K562 (cell line): Measurements from ENCODE around the gene OR5L1. TPM values are rescaled to one million over a fixed set of nuclear protein-coding genes. Genes with fewer than 3 reads are reported as not detected.

Experiments
- ATAC-seq: fragments of 200-7000 bp; cut with Tn5 transposase; 3 replicates; pipeline ENCODE4 v1.9.1; 2020; ENCODE audit warnings: moderate library complexity
- BruUV-seq: library from RNA; stranded (reverse); fragments of 400-500 nt; replicated peaks from 2 replicates; lab custom pipeline; 2021; lab: Mats Ljungman, UMichigan
- CTCF ChIA-PET: fragments of 300-600 bp; formaldehyde crosslinking; extraction: SDS; loops from one replicate; lab custom pipeline; 2021; ENCODE audit warnings: low intra/inter-chr PET ratio; lab: Yijun Ruan, JAX
- POLR2A ChIA-PET: fragments of 300-600, 350-650 bp; sonication (Branson Sonifier 250); formaldehyde crosslinking; extraction: SDS; loops from one replicate; lab custom pipeline; 2021; ENCODE audit warnings: antibody characterized with exemption, inconsistent platforms; lab: Yijun Ruan, JAX
- DNase-seq, 4 experiments: peaks; one replicate each; pipeline versions ENCODE4 v3.0.0 to v3.0.0-alpha.2; 2011 to 2018; ENCODE audit warnings: low spot score in 3 of 4, mixed read lengths in 3 of 4; ENCODE audit errors: extremely low read depth in 1 of 4
- FAIRE-seq: peaks from 2 replicates; lab custom pipeline; 2011; peaks lifted over from hg19 to GRCh38; lab: Jason Lieb, UNC
- H2AFZ ChIP-seq: 2 replicates; pipeline ENCODE4 v1.6.0; 2011; ENCODE audit warnings: low read depth, low read length, control low read depth, inconsistent platforms
- H3K27ac ChIP-seq: fragments of 200-600 bp; 3 replicates; pipeline ENCODE4 v1.8.0; 2011; ENCODE audit warnings: low read depth, mild to moderate bottlenecking, control low read depth, inconsistent platforms, low read length, moderate library complexity, mixed read lengths; ENCODE audit errors: extremely low read depth
- H3K27me3 ChIP-seq, 2 experiments: fragments of 300-600 bp in 1 of 2; 2 replicates in 1 of 2; 3 replicates in 1 of 2; pipeline versions ENCODE4 v1.6.0 to v1.8.0; 2011; ENCODE audit warnings: inconsistent platforms in 2 of 2, low read length in 2 of 2, mild to moderate bottlenecking in 1 of 2, mixed read lengths in 1 of 2, moderate library complexity in 1 of 2; ENCODE audit not compliant: control insufficient read depth in 2 of 2, insufficient read depth in 2 of 2
- H3K36me3 ChIP-seq: fragments of 300-600 bp; 3 replicates; pipeline ENCODE4 v1.8.0; 2011; ENCODE audit warnings: mild to moderate bottlenecking, low read length, inconsistent platforms; ENCODE audit not compliant: control insufficient read depth, insufficient read depth
- H3K4me1 ChIP-seq, 2 experiments: fragments of 200-600 bp in 1 of 2; replicated peaks in 1 of 2; 2 replicates in 1 of 2; 3 replicates in 1 of 2; pipeline versions ENCODE4 v1.5.1 to v1.8.0; 2011; ENCODE audit warnings: inconsistent platforms in 2 of 2, low read length in 2 of 2, mild to moderate bottlenecking in 1 of 2, mixed read lengths in 1 of 2, moderate library complexity in 1 of 2; ENCODE audit not compliant: control insufficient read depth in 2 of 2, insufficient read depth in 2 of 2
- H3K4me2 ChIP-seq: 2 replicates; pipeline ENCODE4 v1.6.1; 2011; ENCODE audit warnings: low read length, control low read depth, inconsistent platforms, mixed read lengths; ENCODE audit not compliant: insufficient read depth
- H3K4me3 ChIP-seq: fragments of 200-600 bp; sonication (generic), shearing (Covaris generic); 2 replicates; pipeline ENCODE4 v1.5.1; 2016; ENCODE audit warnings: control low read depth, inconsistent platforms
- H3K79me2 ChIP-seq: fragments of 200-600 bp; 3 replicates; pipeline ENCODE4 v1.8.0; 2011; ENCODE audit warnings: low read length, inconsistent platforms; ENCODE audit not compliant: control insufficient read depth, insufficient read depth
- H3K9ac ChIP-seq, 2 experiments: 2 replicates each; pipeline versions ENCODE4 v1.6.0 to v1.6.1; 2011; ENCODE audit warnings: low read depth in 2 of 2, low read length in 2 of 2, control low read depth in 1 of 2, inconsistent platforms in 1 of 2, mild to moderate bottlenecking in 1 of 2, mixed read lengths in 1 of 2; ENCODE audit not compliant: insufficient read depth in 1 of 2
- H3K9me1 ChIP-seq: one replicate; pipeline ENCODE4 v1.6.0; 2011; ENCODE audit warnings: inconsistent platforms, mild to moderate bottlenecking, low read length, moderate library complexity; ENCODE audit not compliant: control insufficient read depth, insufficient read depth
- H3K9me3 ChIP-seq: replicated peaks from 2 replicates; pipeline ENCODE4 v1.5.1; 2011; ENCODE audit warnings: low read depth, low read length, inconsistent platforms; ENCODE audit not compliant: control insufficient read depth, insufficient read depth
- H4K20me1 ChIP-seq: replicated peaks from 2 replicates; pipeline ENCODE4 v1.6.1; 2011; ENCODE audit warnings: low read length, inconsistent platforms, mixed read lengths; ENCODE audit not compliant: control insufficient read depth, insufficient read depth
- ARNT ChIP-seq, 2 experiments: fragments of 450-650 bp; IDR thresholded peaks; 2 replicates each; pipeline ENCODE4 v1.6.1; 2016; ENCODE audit warnings: mild to moderate bottlenecking in 1 of 2
- DDX20 ChIP-seq: fragments of 450-650 bp; IDR thresholded peaks from 2 replicates; pipeline ENCODE4 v1.6.1; 2016; ENCODE audit warnings: missing genetic modification characterization, low read depth, mild to moderate bottlenecking, missing compliant biosample characterization, moderate library complexity
- DMBX1 ChIP-seq: fragments of 250-450 bp; sonication (Bioruptor Pico); IDR thresholded peaks from 2 replicates; pipeline ENCODE4 v1.8.0; 2022; ENCODE audit warnings: inconsistent platforms, mild to moderate bottlenecking, moderate library complexity, borderline replicate concordance
- EP400 ChIP-seq: fragments of 450-650 bp; IDR thresholded peaks from 2 replicates; pipeline ENCODE4 v1.6.1; 2017; ENCODE audit warnings: antibody characterized with exemption, mild to moderate bottlenecking, moderate library complexity
- FOXJ3 ChIP-seq: sonication (generic); formaldehyde crosslinking; IDR thresholded peaks from 2 replicates; pipeline ENCODE4 v1.4.0; 2020; ENCODE audit warnings: mild to moderate bottlenecking, missing genetic modification reagents
- KLF1 ChIP-seq: fragments of 450-650 bp; IDR thresholded peaks from 2 replicates; pipeline ENCODE4 v1.6.1; 2016; ENCODE audit warnings: missing genetic modification characterization, missing compliant biosample characterization
- MEIS2 ChIP-seq: fragments of 450-650 bp; IDR thresholded peaks from 2 replicates; pipeline ENCODE4 v1.6.1; 2014; ENCODE audit warnings: mild to moderate bottlenecking; ENCODE audit not compliant: partially characterized antibody
- NCOA6 ChIP-seq: fragments of 450-650 bp; IDR thresholded peaks from 2 replicates; pipeline ENCODE4 v1.6.1; 2017; ENCODE audit warnings: mild to moderate bottlenecking
- RFX7 ChIP-seq: fragments of 250-450 bp; sonication (Bioruptor Pico); IDR thresholded peaks from 2 replicates; pipeline ENCODE4 v1.5.1; 2021; ENCODE audit warnings: mild to moderate bottlenecking
- RHOXF2B ChIP-seq: fragments of 250-450 bp; sonication (Bioruptor Pico); conservative IDR thresholded peaks from 2 replicates; pipeline ENCODE4 v1.5.1; 2021
- SIN3A ChIP-seq, 2 experiments: fragments of 150-350 bp in 1 of 2; IDR thresholded peaks; 2 replicates each; pipeline ENCODE4 v1.6.1; 2011 to 2016; ENCODE audit warnings: borderline replicate concordance in 2 of 2, low read depth in 2 of 2, low read length in 2 of 2, mild to moderate bottlenecking in 2 of 2, moderate library complexity in 2 of 2; ENCODE audit not compliant: control insufficient read depth in 1 of 2
- SIN3B ChIP-seq: fragments of 450-650 bp; IDR thresholded peaks from 2 replicates; pipeline ENCODE4 v1.6.1; 2017; ENCODE audit warnings: low read depth, mild to moderate bottlenecking, moderate library complexity
- SP1 ChIP-seq: sonication (generic); formaldehyde crosslinking; IDR thresholded peaks from 2 replicates; pipeline ENCODE4 v1.8.1; 2022; ENCODE audit warnings: mild to moderate bottlenecking, missing genetic modification reagents
- STAG1 ChIP-seq: sonication (generic); formaldehyde crosslinking; IDR thresholded peaks from 2 replicates; pipeline ENCODE4 v1.5.0; 2020; ENCODE audit warnings: missing genetic modification reagents, borderline replicate concordance
- STAT5A ChIP-seq: IDR thresholded peaks from 2 replicates; pipeline ENCODE4 v1.6.1; 2012; ENCODE audit warnings: low read length, inconsistent platforms, borderline replicate concordance
- ZNF224 ChIP-seq: sonication (generic); formaldehyde crosslinking; IDR thresholded peaks from 2 replicates; pipeline ENCODE4 v1.8.0; 2022; ENCODE audit warnings: mild to moderate bottlenecking, missing genetic modification reagents
- ZNF512 ChIP-seq: IDR thresholded peaks from 2 replicates; pipeline ENCODE4 v1.6.1; 2016; ENCODE audit warnings: missing genetic modification characterization, missing compliant biosample characterization
- ZNF644 ChIP-seq: fragments of 200-800 bp; sonication (Bioruptor generic); IDR thresholded peaks from 2 replicates; pipeline ENCODE4 v1.6.1; 2016; ENCODE audit warnings: low read depth, missing genetic modification characterization, missing compliant biosample characterization
- ZNF785 ChIP-seq: fragments of 250-450 bp; sonication (Bioruptor Pico); IDR thresholded peaks from 2 replicates; pipeline ENCODE4 v1.4.0; 2020; ENCODE audit warnings: mild to moderate bottlenecking
- WGBS: fragments of 100-300 bp; shearing (Covaris generic); methylation state at CpG from one replicate; pipeline ENCODE4 v1.1.6; 2016; ENCODE audit warnings: low coverage, mixed read lengths; ENCODE audit not compliant: insufficient coverage; ENCODE audit errors: missing lambda C conversion rate; 5-methylcytosine and 5-hydroxymethylcytosine counted together
- in situ Hi-C: fragments of 300-500 bp; cut with MboI; formaldehyde crosslinking; loops from 4 replicates; pipeline ENCODE4 v1.15.0; 2018; ENCODE audit warnings: inconsistent platforms, mixed read lengths
- intact Hi-C: fragments of 100-400 bp; cut with micrococcal nuclease; formaldehyde crosslinking; loops from 2 replicates; pipeline ENCODE4 v1.14.2; 2022
- polyA plus RNA-seq, 8 experiments: library from polyadenylated mRNA; depleted of rRNA in 4 of 8; stranded (reverse) in 5 of 8; unstranded in 3 of 8; fragments of >200 nt; fragmentation: Nextera tagmentation in 2 of 8; fragmentation: Illumina TruSeq in 1 of 8; extraction: Ambion mirVana in 2 of 8; extraction: Trizol in 1 of 8; gene quantifications; 2 replicates each; pipeline versions ENCODE4 v1.2.1 to v1.2.3, GENCODE V29; 2011 to 2014; ENCODE audit warnings: inconsistent platforms in 1 of 8, missing spikeins in 1 of 8
- total RNA-seq, 7 experiments: library from RNA; depleted of rRNA in 6 of 7; stranded (reverse); fragments of >200 nt in 6 of 7; fragmentation: Illumina TruSeq in 2 of 7; extraction: Trizol in 2 of 7; gene quantifications; 2 replicates each; pipeline versions ENCODE4 v1.2.1 to v1.2.3, GENCODE V29; 2011 to 2021; ENCODE audit warnings: low replicate concordance in 1 of 7

Gene OR5L1
- total and polyA plus RNA-seq, 9 of the 15 experiments (the other 6 are each of a cell fraction or from before 2014, with no cell fraction given) = not detected

DNA sequence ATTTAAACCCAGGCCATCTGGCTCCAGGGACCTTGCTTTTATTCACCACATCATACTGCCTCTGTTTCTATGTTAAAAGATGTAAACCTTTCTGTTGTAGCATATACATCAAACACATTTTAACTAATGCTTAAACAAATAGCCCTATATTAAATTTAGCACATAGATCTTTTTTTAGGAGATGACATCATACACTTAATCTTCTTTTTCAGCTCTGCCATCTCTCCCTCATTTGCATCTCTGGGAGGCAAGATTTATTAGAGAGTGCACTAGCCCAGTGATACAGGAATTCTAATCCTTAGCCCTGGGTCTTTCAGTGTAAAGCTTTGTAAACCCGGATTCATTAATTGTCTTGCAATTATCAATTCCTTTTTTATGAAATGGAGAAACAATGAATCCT, 41.0 kb downstream of the OR5L1 start:
- TF ChIP-seq EP400 (no peak), RHOXF2B (CRISPR knock-in tag) (no peak), RFX7 (CRISPR knock-in tag) (no peak), DMBX1 (CRISPR knock-in tag) (no peak), ARNT (IDR thresholded peaks at IDR 0.05) (no peak), MEIS2 (no peak), ZNF644 (tag) (no peak), ZNF785 (CRISPR knock-in tag) (no peak), STAG1 (CRISPR knock-in tag) (no peak), ZNF512 (tag) (no peak), NCOA6 (no peak), KLF1 (no peak), SP1 (CRISPR knock-in tag) (no peak), DDX20 (tag) (no peak), STAT5A (no peak), FOXJ3 (CRISPR knock-in tag) (no peak), SIN3B (no peak), ZNF224 (CRISPR knock-in tag) (no peak), SIN3A (IDR thresholded peaks at IDR 0.05; ENCODE audit: borderline replicate concordance in 2 of 2, control insufficient read depth in 1 of 2, low read depth in 2 of 2, low read length in 2 of 2) (no peak)
- Histone ChIP-seq H2AFZ (no peak overlapping the region), H3K4me2 (no peak overlapping the region), H3K9me1 (no peaks in the 10 kb centered on the region), H3K27me3 (no peaks in the 10 kb centered on the region), H3K27ac (no peak overlapping the region), H3K4me1 (no peaks in the 10 kb centered on the region), H3K79me2 (no peaks in the 10 kb centered on the region), H3K9ac (no peak overlapping the region), H4K20me1 (no peaks in the 10 kb centered on the region), H3K9me3 (0 out of 2 replicates have a peak, but pooled peaks cover 2% of the 10 kb centered on the region), H3K4me3 (no peak overlapping the region), H3K36me3 (no peaks in the 10 kb centered on the region)
- ATAC-seq (no peak), DNase-seq (no peak), FAIRE-seq (no peak)
- ChIA-PET CTCF (no interaction called here), POLR2A (no interaction called here)
- intact Hi-C loops = no loop called here
- 0% methylated on average over 1 of the region's 1 CpG for WGBS
- in situ Hi-C loops = no loop called here
- no TSS peak for BruUV-seq
